DND-41 (cell line): ENCODE data around the gene EIF4G3.

Experiments
- CTCF ChIP-seq: IDR thresholded peaks from 2 replicates; pipeline ENCODE4 v1.5.1; 2012; ENCODE audit warnings: borderline replicate concordance, low read length, moderate library complexity, mild to moderate bottlenecking; ENCODE audit not compliant: poor library complexity, severe bottlenecking; ENCODE audit errors: extremely low read depth
- EZH2 ChIP-seq: IDR thresholded peaks from 3 replicates; pipeline ENCODE4 v1.6.1; 2012; ENCODE audit warnings: borderline replicate concordance, low read depth, mild to moderate bottlenecking, moderate library complexity, low read length, inconsistent platforms; ENCODE audit not compliant: severe bottlenecking

- TF ChIP-seq CTCF (no peak), EZH2 (no peak)
These were observed 33.6 kb downstream of the EIF4G3 start for GRCh38 chr1:21143138-21143537.
